ENCODE data around the gene OR5L2.
"Not testable (repeated sequence)": the region's sequence is repeated elsewhere in the genome, so short reads cannot be mapped to it uniquely, and the experiment has no call there.

Gene OR5L2

GRCh38 chr11:55826919-55827318 lies at the start of gene OR5L2:
OR5L2 (plus strand) TSS chr11:55827219; CDS start chr11:55827219, 0 bp downstream.
- DNase-seq, result no peak

GRCh38 chr11:55791606-55792005 lies 35.4 kb upstream of the OR5L2 start:
- DNase-seq, result no peak

GRCh38 chr11:55793321-55793720 lies 33.7 kb upstream of the OR5L2 start:
- no peak for DNase-seq

- no peak for DNase-seq
These were observed 31.8 kb upstream of the OR5L2 start, which contains the start of gene OR5D14 for GRCh38 chr11:55795256-55795655. OR5D14 (plus strand) TSS chr11:55795556; CDS start chr11:55795556, 0 bp downstream.

- no peak for DNase-seq
These were observed 20.8 kb upstream of the OR5L2 start for GRCh38 chr11:55806248-55806647.

GRCh38 chr11:55811067-55811466 lies 16.0 kb upstream of the OR5L2 start, which contains the start of gene OR5L1:
OR5L1 (plus strand) TSS chr11:55811367; CDS start chr11:55811467, 100 bp downstream.
- no peak for DNase-seq

GRCh38 chr11:55819330-55819729 lies 7.7 kb upstream of the OR5L2 start, which contains the start of gene OR5D18:
OR5D18 (plus strand) TSS chr11:55819630; CDS start chr11:55819630, 0 bp downstream.
- DNase-seq, result no peak

- no peak for DNase-seq
These were observed 11.4 kb downstream of the OR5L2 start, which contains the start of gene OR5D16 for GRCh38 chr11:55838452-55838851. OR5D16 (plus strand) TSS chr11:55838752; CDS start chr11:55838752, 0 bp downstream.

- no peak for DNase-seq
These were observed 20.4 kb downstream of the OR5L2 start for GRCh38 chr11:55847453-55847852.

GRCh38 chr11:55849037-55849436 lies 22.0 kb downstream of the OR5L2 start:
- DNase-seq, result no peak

- no peak for DNase-seq
These were observed 25.1 kb downstream of the OR5L2 start for GRCh38 chr11:55852141-55852540.

GRCh38 chr11:55854704-55855103 lies 27.7 kb downstream of the OR5L2 start:
- no peak for DNase-seq

GRCh38 chr11:55867354-55867753 lies 40.3 kb downstream of the OR5L2 start:
- DNase-seq, result not testable (repeated sequence)

- not testable (repeated sequence) for DNase-seq
These were observed 45.7 kb downstream of the OR5L2 start for GRCh38 chr11:55872731-55873130.

- not testable (repeated sequence) for DNase-seq
These were observed 46.1 kb downstream of the OR5L2 start for GRCh38 chr11:55873146-55873545.
